ENCODE results near the gene CCNG2.

Gene CCNG2

GRCh38 chr4:77203380-77204197 is 46.6 kb downstream of the CCNG2 start:
- DNase-seq (ENCODE audit: low read depth in 2 of 2): peak; percentile 27 to 43

GRCh38 chr4:77204621-77205020 is 47.6 kb downstream of the CCNG2 start:
- no peak for DNase-seq (ENCODE audit: low read depth in 2 of 2)

- DNase-seq (ENCODE audit: low read depth in 2 of 2): no peak
Observed at GRCh38 chr4:77209012-77209411, 52.0 kb downstream of the CCNG2 start.

GRCh38 chr4:77209936-77210335 is 52.9 kb downstream of the CCNG2 start:
- DNase-seq (ENCODE audit: low read depth in 2 of 2): no peak

GRCh38 chr4:77215107-77215506 is 58.1 kb downstream of the CCNG2 start:
- no peak for DNase-seq (ENCODE audit: low read depth in 2 of 2)

- DNase-seq (ENCODE audit: low read depth in 2 of 2): no peak
Observed at GRCh38 chr4:77217526-77217925, 60.5 kb downstream of the CCNG2 start.

- DNase-seq (ENCODE audit: low read depth in 2 of 2): no peak
Observed at GRCh38 chr4:77219266-77219665, 62.3 kb downstream of the CCNG2 start.

Measured in stimulated activated CD4-positive, alpha-beta T cell treated with anti-CD3 and anti-CD28 coated beads, Interleukin-12 subunit alpha, Interleukin-12 subunit beta, amount 100 ng/mL, for 24 hours (primary cell).